NCI-H774 (cell line): Measurements from ENCODE around the gene TMUB1.
A peak's percentile ranks its signal among the peaks of the same experiment; 100 is the strongest.
"Not testable (repeated sequence)": the region's sequence is repeated elsewhere in the genome, so short reads cannot be mapped to it uniquely, and the experiment has no call there.

ENCODE experiments used
- DNase-seq: peaks from one replicate; lab custom pipeline; 2025; lab: John Stamatoyannopoulos, UW

The TMUB1 gene

GRCh38 chr7:151053096-151053495 lies 30.2 kb downstream of the TMUB1 start:
- no peak for DNase-seq

GRCh38 chr7:151051108-151051507 lies 32.2 kb downstream of the TMUB1 start:
- DNase-seq, result no peak

- no peak for DNase-seq
Observed at GRCh38 chr7:151048911-151049463, 34.3 kb downstream of the TMUB1 start.

GRCh38 chr7:151047976-151048815 lies 35.1 kb downstream of the TMUB1 start, which contains the start of gene ASIC3:
ASIC3 (plus strand) TSS chr7:151048531; CDS start chr7:151048886, 355 bp downstream.
- DNase-seq, result no peak

- DNase-seq, result peak; percentile 44
Observed at GRCh38 chr7:151046603-151047573, 36.4 kb downstream of the TMUB1 start.

GRCh38 chr7:151045967-151046366 lies 37.3 kb downstream of the TMUB1 start:
- DNase-seq, result no peak

GRCh38 chr7:151045262-151045661 lies 38.0 kb downstream of the TMUB1 start:
- DNase-seq, result no peak

- no peak for DNase-seq
Observed at GRCh38 chr7:151043959-151044358, 39.3 kb downstream of the TMUB1 start.

- DNase-seq, result not testable (repeated sequence)
Observed at GRCh38 chr7:151043449-151043848, 39.8 kb downstream of the TMUB1 start.

GRCh38 chr7:151040616-151041375 lies 42.5 kb downstream of the TMUB1 start:
- DNase-seq, result no peak

GRCh38 chr7:151039850-151040548 lies 43.3 kb downstream of the TMUB1 start:
- DNase-seq, result no peak

- no peak for DNase-seq
Observed at GRCh38 chr7:151038951-151039849, 44.1 kb downstream of the TMUB1 start.

GRCh38 chr7:151035902-151036301 lies 47.4 kb downstream of the TMUB1 start:
- DNase-seq, result no peak

GRCh38 chr7:151035026-151035717 lies 48.1 kb downstream of the TMUB1 start:
- no peak for DNase-seq

GRCh38 chr7:151034312-151035025 lies 48.8 kb downstream of the TMUB1 start:
- no peak for DNase-seq

GRCh38 chr7:151033864-151034249 lies 49.4 kb downstream of the TMUB1 start:
- DNase-seq, result no peak

GRCh38 chr7:151032936-151033863 lies 50.1 kb downstream of the TMUB1 start:
- DNase-seq, result no peak
